ENCODE measurements around the gene OSBPL9. TPM values are rescaled to one million over a fixed set of nuclear protein-coding genes. Genes with fewer than 3 reads are reported as not detected.
"Not testable (repeated sequence)": the region's sequence is repeated elsewhere in the genome, so short reads cannot be mapped to it uniquely, and the experiment has no call there.

OSBPL9 gene
- total RNA-seq, 1 donor from 2014 or later, result 55.8 TPM

- DNase-seq, result no peak
- H3K4me1 ChIP-seq, result peaks cover 10% of the 10 kb centered on the region
- intact Hi-C loops (cut with micrococcal nuclease), result no loop called here
- no peaks in the 10 kb centered on the region for H3K36me3 ChIP-seq
- no peak overlapping the region for H3K4me3 ChIP-seq
- H3K9me3 ChIP-seq (replicated peaks), result no peaks in the 10 kb centered on the region
- H3K27me3 ChIP-seq (ENCODE audit: low read depth), result no peaks in the 10 kb centered on the region
- H3K27ac ChIP-seq (replicated peaks), result no peak overlapping the region
- TF ChIP-seq CTCF (IDR thresholded peaks at IDR 0.05; ENCODE audit: borderline replicate concordance), result no peak
Observed at GRCh38 chr1:51607681-51608095, 9.2 kb upstream of the OSBPL9 start.

GRCh38 chr1:51610104-51610503 is 6.8 kb upstream of the OSBPL9 start:
- peaks cover 25% of the 10 kb centered on the region for H3K4me1 ChIP-seq
- not testable (repeated sequence) for DNase-seq; H3K36me3 ChIP-seq; H3K9me3 ChIP-seq (replicated peaks); H3K4me3 ChIP-seq; H3K27me3 ChIP-seq (ENCODE audit: low read depth); H3K27ac ChIP-seq (replicated peaks)
- intact Hi-C loops (cut with micrococcal nuclease), result loop anchor here (10.0 kb wide), 1 partner anchor 265 kb away; the partner anchor contains the start of gene NRDC

GRCh38 chr1:51610637-51611036 is 6.3 kb upstream of the OSBPL9 start:
- Histone ChIP-seq H3K27ac (replicated peaks) (no peak overlapping the region), H3K9me3 (replicated peaks) (no peaks in the 10 kb centered on the region), H3K27me3 (ENCODE audit: low read depth) (no peaks in the 10 kb centered on the region), H3K36me3 (no peaks in the 10 kb centered on the region), H3K4me1 (peaks cover 28% of the 10 kb centered on the region), H3K4me3 (no peak overlapping the region)
- intact Hi-C loops (cut with micrococcal nuclease), result loop anchor here (10.0 kb wide), 1 partner anchor 264 kb away; the partner anchor contains the start of gene NRDC
- TF ChIP-seq CTCF (IDR thresholded peaks at IDR 0.05; ENCODE audit: borderline replicate concordance), result no peak
- DNase-seq, result no peak

GRCh38 chr1:51612447-51612961 is 4.4 kb upstream of the OSBPL9 start:
- no peak for TF ChIP-seq CTCF (IDR thresholded peaks at IDR 0.05; ENCODE audit: borderline replicate concordance)
- no peak for DNase-seq
- intact Hi-C loops (cut with micrococcal nuclease), result loop anchor here (10.0 kb wide), 1 partner anchor 262 kb away; the partner anchor contains the start of gene NRDC
- Histone ChIP-seq H3K4me3 (no peak overlapping the region), H3K27ac (replicated peaks) (peak overlapping the region; percentile 55), H3K9me3 (replicated peaks) (no peaks in the 10 kb centered on the region), H3K36me3 (no peaks in the 10 kb centered on the region), H3K4me1 (peaks cover 44% of the 10 kb centered on the region), H3K27me3 (ENCODE audit: low read depth) (no peaks in the 10 kb centered on the region)

- peak overlapping the region; percentile 89 for H3K27ac ChIP-seq (replicated peaks)
- intact Hi-C loops (cut with micrococcal nuclease), result loop anchor here (10.0 kb wide), 1 partner anchor 259 kb away; the partner anchor contains the start of gene NRDC
- peak overlapping the region; percentile 85 for H3K4me3 ChIP-seq
- peaks cover 74% of the 10 kb centered on the region for H3K4me1 ChIP-seq
- no peaks in the 10 kb centered on the region for H3K9me3 ChIP-seq (replicated peaks)
- TF ChIP-seq CTCF (IDR thresholded peaks at IDR 0.05; ENCODE audit: borderline replicate concordance), result no peak
- H3K27me3 ChIP-seq (ENCODE audit: low read depth), result no peaks in the 10 kb centered on the region
- no peaks in the 10 kb centered on the region for H3K36me3 ChIP-seq
- no peak for DNase-seq
Observed at GRCh38 chr1:51615780-51616291, 1.1 kb upstream of the OSBPL9 start.

GRCh38 chr1:51616490-51616889 is 402 bp upstream of the OSBPL9 start:
- Histone ChIP-seq H3K27ac (replicated peaks) (peak overlapping the region; percentile 89), H3K9me3 (replicated peaks) (no peaks in the 10 kb centered on the region), H3K36me3 (no peaks in the 10 kb centered on the region), H3K4me3 (peak overlapping the region; percentile 85), H3K4me1 (peaks cover 81% of the 10 kb centered on the region), H3K27me3 (ENCODE audit: low read depth) (no peaks in the 10 kb centered on the region)
- TF ChIP-seq CTCF (IDR thresholded peaks at IDR 0.05; ENCODE audit: borderline replicate concordance), result no peak
- no peak for DNase-seq
- intact Hi-C loops (cut with micrococcal nuclease), result loop anchor here (10.0 kb wide), 1 partner anchor 258 kb away; the partner anchor contains the start of gene NRDC
